ENCODE data around the gene SLC38A7.

DNA sequence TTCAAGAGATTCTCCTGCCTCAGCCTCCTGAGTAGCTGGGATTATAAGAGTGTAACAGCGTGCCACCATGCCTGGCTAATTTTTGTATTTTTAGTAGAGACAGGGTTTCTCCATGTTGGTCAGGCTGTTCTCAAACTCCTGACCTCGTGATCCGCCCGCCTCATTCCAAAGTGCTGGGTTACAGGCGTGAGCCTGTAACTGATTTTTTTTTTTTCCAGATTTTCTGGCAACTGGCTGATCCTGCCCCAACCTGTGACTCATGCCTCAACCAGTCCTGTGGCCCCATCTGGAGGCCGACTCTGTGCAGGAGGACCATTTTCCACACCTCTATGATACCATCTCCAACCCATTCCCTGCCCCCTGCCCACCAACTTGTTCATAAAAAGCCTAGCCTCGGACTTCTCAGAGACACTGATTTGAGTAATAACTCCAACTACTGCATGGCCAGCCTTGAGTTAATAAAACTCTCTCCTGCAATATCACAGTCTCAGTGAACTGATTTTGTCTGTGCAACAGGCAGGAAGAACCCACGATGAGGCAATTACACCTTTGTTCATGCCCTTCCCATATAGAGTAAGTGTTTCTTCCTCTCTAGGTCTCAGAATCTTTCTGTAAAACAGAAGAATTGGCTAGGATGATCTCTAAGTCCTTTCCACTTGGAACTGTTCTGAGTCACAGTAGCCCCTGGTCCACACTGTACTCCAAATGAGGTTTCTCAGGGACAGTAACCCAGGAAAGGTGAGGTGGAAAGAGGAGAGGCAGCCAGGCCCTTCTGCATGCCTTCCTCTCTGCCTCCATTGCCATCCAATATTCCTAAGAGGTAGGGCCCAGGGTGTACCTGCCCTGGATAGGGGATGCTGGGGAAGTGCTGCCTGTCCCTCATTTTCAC lies 46.2 kb downstream of the SLC38A7 start:
- TF ChIP-seq, protein P1, sequence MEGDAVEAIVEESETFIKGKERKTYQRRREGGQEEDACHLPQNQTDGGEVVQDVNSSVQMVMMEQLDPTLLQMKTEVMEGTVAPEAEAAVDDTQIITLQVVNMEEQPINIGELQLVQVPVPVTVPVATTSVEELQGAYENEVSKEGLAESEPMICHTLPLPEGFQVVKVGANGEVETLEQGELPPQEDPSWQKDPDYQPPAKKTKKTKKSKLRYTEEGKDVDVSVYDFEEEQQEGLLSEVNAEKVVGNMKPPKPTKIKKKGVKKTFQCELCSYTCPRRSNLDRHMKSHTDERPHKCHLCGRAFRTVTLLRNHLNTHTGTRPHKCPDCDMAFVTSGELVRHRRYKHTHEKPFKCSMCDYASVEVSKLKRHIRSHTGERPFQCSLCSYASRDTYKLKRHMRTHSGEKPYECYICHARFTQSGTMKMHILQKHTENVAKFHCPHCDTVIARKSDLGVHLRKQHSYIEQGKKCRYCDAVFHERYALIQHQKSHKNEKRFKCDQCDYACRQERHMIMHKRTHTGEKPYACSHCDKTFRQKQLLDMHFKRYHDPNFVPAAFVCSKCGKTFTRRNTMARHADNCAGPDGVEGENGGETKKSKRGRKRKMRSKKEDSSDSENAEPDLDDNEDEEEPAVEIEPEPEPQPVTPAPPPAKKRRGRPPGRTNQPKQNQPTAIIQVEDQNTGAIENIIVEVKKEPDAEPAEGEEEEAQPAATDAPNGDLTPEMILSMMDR (IDR thresholded peaks at IDR 0.05), result peak in 4 of 7 experiments; percentile 8 to 26 (median 24)
- TF ChIP-seq POLR2A (IDR thresholded peaks at IDR 0.05), result no peak

All from body of pancreas (tissue), 4 donors.